ENCODE measurements around the gene GALNT16. TPM values are rescaled to one million over a fixed set of nuclear protein-coding genes. Genes with fewer than 3 reads are reported as not detected.

Gene GALNT16
- polyA plus RNA-seq, 1 donor from 2014 or later, result not detected

Other genes starting within 250 kb of the GALNT16 start
- 57.9 TPM for gene DCAF5, start 107.0 kb upstream of the GALNT16 start, polyA plus RNA-seq
- 7.5 TPM for gene EXD2, start 68.7 kb upstream of the GALNT16 start, polyA plus RNA-seq
- 72.1 TPM for gene ERH, start 138.1 kb downstream of the GALNT16 start, polyA plus RNA-seq
- gene SLC39A9, start 138.5 kb downstream of the GALNT16 start, polyA plus RNA-seq, result 14.7 TPM
- 0.11 TPM for gene PLEKHD1, start 224.6 kb downstream of the GALNT16 start, polyA plus RNA-seq